Measurements from ENCODE around the gene MED6.

DNA sequence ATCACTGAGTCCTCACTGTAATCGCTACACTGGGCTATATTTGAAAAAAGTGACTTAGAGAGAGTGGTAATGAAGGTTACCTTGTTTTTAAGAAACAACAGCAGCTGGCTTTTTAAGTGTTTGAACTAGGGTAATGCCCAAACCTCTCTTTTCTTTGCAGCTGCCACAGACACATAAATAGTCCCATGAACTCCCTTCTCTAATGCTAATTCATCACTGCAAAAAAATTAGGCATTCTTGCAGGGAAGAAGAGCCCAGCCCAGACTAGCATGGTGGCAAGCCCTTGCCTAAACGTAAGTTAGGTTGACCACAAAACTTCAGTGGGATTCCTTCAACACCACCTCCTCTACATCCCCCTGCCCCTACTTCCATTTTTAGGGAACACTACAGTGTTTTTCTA, 17.9 kb upstream of the MED6 start:
- no peak for TF ChIP-seq RXRB (CRISPR knock-in tag; IDR thresholded peaks at IDR 0.05; ENCODE audit: borderline replicate concordance)
- TF ChIP-seq RARA (CRISPR knock-in tag; IDR thresholded peaks at IDR 0.05): no peak
- TF ChIP-seq EZH2 (conservative IDR thresholded peaks at IDR 0.05; ENCODE audit: low read depth, low read length): no peak
- TF ChIP-seq, protein P1, sequence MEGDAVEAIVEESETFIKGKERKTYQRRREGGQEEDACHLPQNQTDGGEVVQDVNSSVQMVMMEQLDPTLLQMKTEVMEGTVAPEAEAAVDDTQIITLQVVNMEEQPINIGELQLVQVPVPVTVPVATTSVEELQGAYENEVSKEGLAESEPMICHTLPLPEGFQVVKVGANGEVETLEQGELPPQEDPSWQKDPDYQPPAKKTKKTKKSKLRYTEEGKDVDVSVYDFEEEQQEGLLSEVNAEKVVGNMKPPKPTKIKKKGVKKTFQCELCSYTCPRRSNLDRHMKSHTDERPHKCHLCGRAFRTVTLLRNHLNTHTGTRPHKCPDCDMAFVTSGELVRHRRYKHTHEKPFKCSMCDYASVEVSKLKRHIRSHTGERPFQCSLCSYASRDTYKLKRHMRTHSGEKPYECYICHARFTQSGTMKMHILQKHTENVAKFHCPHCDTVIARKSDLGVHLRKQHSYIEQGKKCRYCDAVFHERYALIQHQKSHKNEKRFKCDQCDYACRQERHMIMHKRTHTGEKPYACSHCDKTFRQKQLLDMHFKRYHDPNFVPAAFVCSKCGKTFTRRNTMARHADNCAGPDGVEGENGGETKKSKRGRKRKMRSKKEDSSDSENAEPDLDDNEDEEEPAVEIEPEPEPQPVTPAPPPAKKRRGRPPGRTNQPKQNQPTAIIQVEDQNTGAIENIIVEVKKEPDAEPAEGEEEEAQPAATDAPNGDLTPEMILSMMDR (CRISPR knock-in tag; IDR thresholded peaks at IDR 0.05): no peak
- TF ChIP-seq ZNF207 (IDR thresholded peaks at IDR 0.05; ENCODE audit: borderline replicate concordance): no peak
- TF ChIP-seq PRPF4 (IDR thresholded peaks at IDR 0.05; ENCODE audit: low read depth, low read length, poor library complexity, severe bottlenecking): no peak
- no peak for TF ChIP-seq NR2F1 (CRISPR knock-in tag; IDR thresholded peaks at IDR 0.05)
- no peak for TF ChIP-seq MED8 (CRISPR knock-in tag; IDR thresholded peaks at IDR 0.05; ENCODE audit: insufficient replicate concordance)
- TF ChIP-seq, protein P2, sequence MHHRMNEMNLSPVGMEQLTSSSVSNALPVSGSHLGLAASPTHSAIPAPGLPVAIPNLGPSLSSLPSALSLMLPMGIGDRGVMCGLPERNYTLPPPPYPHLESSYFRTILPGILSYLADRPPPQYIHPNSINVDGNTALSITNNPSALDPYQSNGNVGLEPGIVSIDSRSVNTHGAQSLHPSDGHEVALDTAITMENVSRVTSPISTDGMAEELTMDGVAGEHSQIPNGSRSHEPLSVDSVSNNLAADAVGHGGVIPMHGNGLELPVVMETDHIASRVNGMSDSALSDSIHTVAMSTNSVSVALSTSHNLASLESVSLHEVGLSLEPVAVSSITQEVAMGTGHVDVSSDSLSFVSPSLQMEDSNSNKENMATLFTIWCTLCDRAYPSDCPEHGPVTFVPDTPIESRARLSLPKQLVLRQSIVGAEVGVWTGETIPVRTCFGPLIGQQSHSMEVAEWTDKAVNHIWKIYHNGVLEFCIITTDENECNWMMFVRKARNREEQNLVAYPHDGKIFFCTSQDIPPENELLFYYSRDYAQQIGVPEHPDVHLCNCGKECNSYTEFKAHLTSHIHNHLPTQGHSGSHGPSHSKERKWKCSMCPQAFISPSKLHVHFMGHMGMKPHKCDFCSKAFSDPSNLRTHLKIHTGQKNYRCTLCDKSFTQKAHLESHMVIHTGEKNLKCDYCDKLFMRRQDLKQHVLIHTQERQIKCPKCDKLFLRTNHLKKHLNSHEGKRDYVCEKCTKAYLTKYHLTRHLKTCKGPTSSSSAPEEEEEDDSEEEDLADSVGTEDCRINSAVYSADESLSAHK (CRISPR knock-in tag; IDR thresholded peaks at IDR 0.05; ENCODE audit: borderline replicate concordance): no peak
- TF ChIP-seq, protein P3, sequence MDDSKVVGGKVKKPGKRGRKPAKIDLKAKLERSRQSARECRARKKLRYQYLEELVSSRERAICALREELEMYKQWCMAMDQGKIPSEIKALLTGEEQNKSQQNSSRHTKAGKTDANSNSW (CRISPR knock-in tag; IDR thresholded peaks at IDR 0.05; ENCODE audit: borderline replicate concordance): no peak
- no peak for TF ChIP-seq ZNF768 (CRISPR knock-in tag; IDR thresholded peaks at IDR 0.05)
- no peak for TF ChIP-seq ZNF10 (CRISPR knock-in tag; IDR thresholded peaks at IDR 0.05; ENCODE audit: borderline replicate concordance, low read depth)
- TF ChIP-seq, protein P4, sequence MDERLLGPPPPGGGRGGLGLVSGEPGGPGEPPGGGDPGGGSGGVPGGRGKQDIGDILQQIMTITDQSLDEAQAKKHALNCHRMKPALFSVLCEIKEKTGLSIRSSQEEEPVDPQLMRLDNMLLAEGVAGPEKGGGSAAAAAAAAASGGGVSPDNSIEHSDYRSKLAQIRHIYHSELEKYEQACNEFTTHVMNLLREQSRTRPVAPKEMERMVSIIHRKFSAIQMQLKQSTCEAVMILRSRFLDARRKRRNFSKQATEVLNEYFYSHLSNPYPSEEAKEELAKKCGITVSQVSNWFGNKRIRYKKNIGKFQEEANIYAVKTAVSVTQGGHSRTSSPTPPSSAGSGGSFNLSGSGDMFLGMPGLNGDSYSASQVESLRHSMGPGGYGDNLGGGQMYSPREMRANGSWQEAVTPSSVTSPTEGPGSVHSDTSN (CRISPR knock-in tag; IDR thresholded peaks at IDR 0.05): no peak
- TF ChIP-seq CREM (IDR thresholded peaks at IDR 0.05): no peak
- TF ChIP-seq CREM (CRISPR knock-in tag; IDR thresholded peaks at IDR 0.05): no peak

All from HepG2 (cell line).